AG04450 (cell line): ENCODE results near the gene PTGER1. TPM values are rescaled to one million over a fixed set of nuclear protein-coding genes. Genes with fewer than 3 reads are reported as not detected.
A peak's percentile ranks its signal among the peaks of the same experiment; 100 is the strongest.

Experiments
- CTCF ChIA-PET: fragments of 300-600, 350-600 bp; formaldehyde crosslinking; extraction: SDS; loops from one replicate; lab custom pipeline; 2022; ENCODE audit warnings: antibody characterized with exemption, inconsistent platforms; lab: Charles Lee
- POLR2A ChIA-PET: fragments of 350-600 bp; formaldehyde crosslinking; extraction: SDS; loops from one replicate; lab custom pipeline; 2021; ENCODE audit warnings: antibody characterized with exemption, inconsistent platforms; lab: Yijun Ruan, JAX
- DNase-seq: peaks from one replicate; pipeline ENCODE4 v3.0.0-alpha.2; 2011; ENCODE audit warnings: low read depth, low spot score
- H3K27ac ChIP-seq: one replicate; pipeline ENCODE4 v1.5.1; 2012; ENCODE audit warnings: low read depth, low read length, control low read depth
- H3K27me3 ChIP-seq: one replicate; pipeline ENCODE4 v1.6.0; 2012; ENCODE audit warnings: low read length; ENCODE audit not compliant: control insufficient read depth, insufficient read depth
- H3K4me3 ChIP-seq: 2 replicates; pipeline ENCODE4 v1.5.1; 2011; ENCODE audit warnings: mild to moderate bottlenecking, low read depth, low read length, control low read depth
- H3K9me3 ChIP-seq: 2 replicates; pipeline ENCODE4 v1.5.1; 2012; ENCODE audit warnings: low read length; ENCODE audit not compliant: control insufficient read depth, insufficient read depth
- CTCF ChIP-seq: IDR thresholded peaks from 2 replicates; pipeline ENCODE4 v1.5.1; 2011; ENCODE audit warnings: low read depth, low read length, control low read depth, inconsistent platforms
- polyA plus RNA-seq: library from polyadenylated mRNA; depleted of rRNA; stranded (reverse); fragments of >200 nt; gene quantifications from 2 replicates; pipeline ENCODE4 v1.2.3, GENCODE V29; 2011

The PTGER1 gene
- polyA plus RNA-seq, 1 experiment = 0.72 TPM

DNA sequence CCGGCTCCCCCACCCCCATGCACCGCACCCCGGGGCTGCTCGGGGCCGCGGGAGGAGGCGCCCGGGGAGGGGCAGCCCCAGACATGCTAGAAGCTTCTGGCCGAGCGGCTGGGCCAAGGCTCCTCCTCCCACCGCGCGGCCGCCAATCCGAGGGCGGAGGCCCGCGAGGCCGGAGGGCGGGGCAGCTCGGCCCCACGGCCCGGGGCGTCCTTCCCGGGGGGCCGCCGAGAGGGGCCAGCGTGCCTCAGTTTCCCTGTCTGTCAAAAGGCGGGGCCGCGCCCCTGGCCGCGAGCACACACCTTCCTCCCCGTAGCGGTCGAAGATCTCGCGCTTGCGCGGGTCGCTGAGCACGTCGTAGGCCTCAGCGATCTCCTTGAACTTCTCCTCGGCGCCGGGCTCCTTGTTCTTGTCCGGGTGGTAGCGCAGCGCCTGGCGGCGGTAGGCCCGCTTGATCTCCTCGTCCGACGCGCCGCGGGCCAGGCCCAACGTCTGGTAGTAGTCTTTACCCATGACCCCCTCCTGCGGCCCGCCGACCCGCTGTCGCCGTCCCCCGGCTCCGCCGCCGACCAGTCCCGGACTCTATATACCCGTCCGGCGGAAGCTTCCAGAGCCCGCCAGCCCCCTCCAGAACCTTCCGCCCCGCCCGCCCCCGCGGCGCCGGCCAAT lies 42.8 kb upstream of the PTGER1 start, which contains the start of gene DNAJB1:
TSS of gene DNAJB1 (minus strand) at position 558 of the 666 bp plus-strand sequence. CDS start at position 510, 48 bp downstream.
- no peak for TF ChIP-seq CTCF

DNA sequence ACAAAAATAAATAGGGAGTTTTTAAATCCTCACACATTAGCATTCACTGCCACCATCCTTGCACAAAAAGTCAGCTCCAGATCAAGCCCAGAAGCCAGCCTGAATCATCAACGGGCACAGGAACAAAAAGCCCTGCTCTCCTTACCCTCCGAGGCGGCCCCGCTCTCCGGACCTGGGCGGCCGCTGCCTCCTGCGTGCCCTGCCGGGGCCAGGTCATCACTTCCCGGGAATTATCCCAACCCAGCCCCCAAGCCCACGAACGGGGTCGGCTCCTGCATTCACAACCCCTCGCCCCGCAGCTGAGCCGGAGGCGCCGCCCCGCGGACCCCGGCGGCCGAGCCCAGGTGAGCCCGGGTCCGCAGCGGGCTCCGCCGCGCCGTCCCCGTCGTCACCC lies 42.3 kb upstream of the PTGER1 start:
- Histone ChIP-seq H3K9me3 (no peaks in the 10 kb centered on the region; the same call in 1 of the 2 replicates), H3K27ac (no peak overlapping the region), H3K4me3 (peak overlapping the region; percentile 94), H3K27me3 (no peaks in the 10 kb centered on the region)
- CTCF ChIA-PET = interaction anchor here (1.0 to 1.3 kb wide), 3 partner anchors 12 to 381 kb away, joined by 3 to 4 read pairs (median 3); partner anchors contain the start of gene ASF1B
- TF ChIP-seq CTCF = no peak
- no peak for DNase-seq
- POLR2A ChIA-PET = interaction anchor here (0.6 to 2.8 kb wide), 10 partner anchors 8 to 1882 kb away, joined by 3 to 27 read pairs (median 5); partner anchors contain the start of genes ASF1B and GIPC1

More for the DNA sequence above, 42.8 kb upstream of the PTGER1 start, which contains the start of gene DNAJB1:
- POLR2A ChIA-PET = interaction anchor here (0.6 to 2.8 kb wide), 16 partner anchors 8 to 1881 kb away, joined by 3 to 27 read pairs (median 4); partner anchors contain the start of genes ASF1B and GIPC1
- CTCF ChIA-PET = interaction anchor here (0.6 to 1.3 kb wide), 3 partner anchors 39 to 1699 kb away, joined by 3 read pairs; partner anchors contain the start of gene ASF1B
- DNase-seq = no peak
- peak within 1 kb of the TSS; percentile 94 for H3K27ac ChIP-seq
- H3K27me3 ChIP-seq = no peaks in the 10 kb centered on the region
- H3K4me3 ChIP-seq = peak within 1 kb of the TSS; percentile 94
- H3K9me3 ChIP-seq = no peaks in the 10 kb centered on the region; the same call in 1 of the 2 replicates

DNA sequence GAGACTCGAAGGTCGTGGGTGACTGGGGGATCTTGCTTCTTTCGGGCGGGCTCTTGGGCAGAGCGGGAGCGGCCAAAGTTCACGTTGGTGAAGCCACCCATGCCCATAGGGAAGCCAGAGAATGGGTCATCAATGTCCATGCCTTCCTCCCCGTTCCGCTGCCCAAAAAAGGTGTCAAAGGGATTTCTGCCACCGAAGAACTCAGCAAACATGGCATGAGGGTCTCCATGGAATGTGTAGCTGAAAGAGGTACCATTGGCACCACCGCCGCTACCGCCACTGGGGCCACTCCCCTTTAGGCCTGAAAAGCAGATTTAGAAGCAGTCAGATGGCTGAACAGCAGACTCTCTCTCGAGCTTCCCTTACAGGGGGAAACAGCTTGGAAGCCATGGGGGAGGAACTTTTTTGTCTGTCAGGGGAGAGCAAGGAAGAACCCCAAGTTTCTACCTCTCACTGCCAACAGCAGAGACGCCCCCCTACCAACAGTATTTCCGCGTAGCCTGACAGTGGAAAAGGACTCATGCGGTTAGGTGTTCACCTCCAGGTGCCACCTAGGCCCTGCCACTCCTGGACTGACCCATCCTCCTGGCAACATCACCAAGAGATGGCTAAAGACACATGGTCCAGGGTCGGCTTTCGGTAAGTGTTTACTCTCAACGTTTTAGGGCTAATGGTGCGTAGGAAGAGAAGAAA lies 41.7 kb upstream of the PTGER1 start:
- no peak for DNase-seq
- CTCF ChIA-PET = interaction anchor here (1.0 to 1.3 kb wide), 3 partner anchors 12 to 380 kb away, joined by 3 to 4 read pairs (median 3); partner anchors contain the start of gene ASF1B
- Histone ChIP-seq H3K27ac (no peak overlapping the region), H3K9me3 (no peaks in the 10 kb centered on the region; the same call in 1 of the 2 replicates), H3K4me3 (peak overlapping the region; percentile 94), H3K27me3 (no peaks in the 10 kb centered on the region)
- TF ChIP-seq CTCF = no peak
- POLR2A ChIA-PET = interaction anchor here (0.6 to 2.8 kb wide), 4 partner anchors 10 to 1882 kb away, joined by 3 to 27 read pairs (median 6); partner anchors contain the start of gene GIPC1

GRCh38 chr19:14516048-14516534 lies 40.9 kb upstream of the PTGER1 start:
- Histone ChIP-seq H3K4me3 (peak overlapping the region; percentile 94), H3K27ac (no peak overlapping the region), H3K9me3 (no peaks in the 10 kb centered on the region; the same call in 1 of the 2 replicates), H3K27me3 (no peaks in the 10 kb centered on the region)
- ChIA-PET POLR2A (interaction anchor here (2.8 kb wide), 1 partner anchor 20 kb away, joined by 27 read pairs; the partner anchor contains the start of gene GIPC1), CTCF (no interaction called here)
- no peak for TF ChIP-seq CTCF
- DNase-seq = no peak
